Gastroesophageal sphincter (tissue), 3 donors: ENCODE results near the gene NFATC2IP.

Experiments used
- EP300 ChIP-seq: sonication (generic); formaldehyde crosslinking; IDR thresholded peaks from one replicate; pipeline ENCODE4 v1.6.1; 2017; ENCODE audit warnings: antibody characterized with exemption, mild to moderate bottlenecking
- POLR2A ChIP-seq, 2 donors: fragments of 450-650 bp; IDR thresholded peaks; one replicate each; pipeline ENCODE4 v1.6.1; 2017; ENCODE audit warnings: antibody characterized with exemption in 2 of 2, mild to moderate bottlenecking in 2 of 2, moderate library complexity in 1 of 2
- POLR2AphosphoS5 ChIP-seq: sonication (generic); formaldehyde crosslinking; IDR thresholded peaks from one replicate; pipeline ENCODE4 v1.6.1; 2017; ENCODE audit warnings: antibody characterized with exemption
- TF ChIP-seq, protein P1 (sequence below), 4 experiments: fragments of 200-600 bp in 2 of 4; fragments of 450-650 bp in 2 of 4; sonication (generic) in 1 of 4; IDR thresholded peaks; one replicate each; pipeline ENCODE4 v1.5.1; 2017 to 2019; ENCODE audit warnings: antibody characterized with exemption in 4 of 4, mild to moderate bottlenecking in 2 of 4, moderate library complexity in 2 of 4

DNA sequence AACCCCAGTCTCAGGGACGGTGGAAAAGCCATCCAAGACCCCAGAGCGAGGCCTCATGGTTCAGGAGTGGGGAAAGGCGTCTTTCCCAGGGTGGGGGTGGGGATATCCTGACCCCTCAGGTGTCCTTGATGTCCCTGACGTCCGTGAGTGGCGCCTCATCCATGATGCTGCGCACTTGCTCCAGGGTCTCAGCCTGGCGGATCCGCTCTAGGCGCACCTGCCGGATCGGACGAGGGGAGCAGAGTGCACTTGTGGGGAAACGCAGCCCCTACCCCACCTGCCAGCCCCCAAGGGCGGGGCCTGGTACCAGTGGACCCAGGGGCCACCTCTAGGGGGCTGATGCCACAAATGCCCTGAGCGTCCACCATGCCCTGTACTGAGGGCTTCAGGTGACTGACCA lies 45.9 kb upstream of the NFATC2IP start:
- TF ChIP-seq, protein P1, sequence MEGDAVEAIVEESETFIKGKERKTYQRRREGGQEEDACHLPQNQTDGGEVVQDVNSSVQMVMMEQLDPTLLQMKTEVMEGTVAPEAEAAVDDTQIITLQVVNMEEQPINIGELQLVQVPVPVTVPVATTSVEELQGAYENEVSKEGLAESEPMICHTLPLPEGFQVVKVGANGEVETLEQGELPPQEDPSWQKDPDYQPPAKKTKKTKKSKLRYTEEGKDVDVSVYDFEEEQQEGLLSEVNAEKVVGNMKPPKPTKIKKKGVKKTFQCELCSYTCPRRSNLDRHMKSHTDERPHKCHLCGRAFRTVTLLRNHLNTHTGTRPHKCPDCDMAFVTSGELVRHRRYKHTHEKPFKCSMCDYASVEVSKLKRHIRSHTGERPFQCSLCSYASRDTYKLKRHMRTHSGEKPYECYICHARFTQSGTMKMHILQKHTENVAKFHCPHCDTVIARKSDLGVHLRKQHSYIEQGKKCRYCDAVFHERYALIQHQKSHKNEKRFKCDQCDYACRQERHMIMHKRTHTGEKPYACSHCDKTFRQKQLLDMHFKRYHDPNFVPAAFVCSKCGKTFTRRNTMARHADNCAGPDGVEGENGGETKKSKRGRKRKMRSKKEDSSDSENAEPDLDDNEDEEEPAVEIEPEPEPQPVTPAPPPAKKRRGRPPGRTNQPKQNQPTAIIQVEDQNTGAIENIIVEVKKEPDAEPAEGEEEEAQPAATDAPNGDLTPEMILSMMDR (IDR thresholded peaks at IDR 0.05), result no peak
- TF ChIP-seq POLR2A (IDR thresholded peaks at IDR 0.05) (no peak), POLR2AphosphoS5 (no peak), EP300 (no peak)
